ENCODE data around the gene CSTF3. TPM values are rescaled to one million over a fixed set of nuclear protein-coding genes. Genes with fewer than 3 reads are reported as not detected.

Gene CSTF3
- total RNA-seq, 1 donor from 2014 or later = 17.9 TPM

DNA sequence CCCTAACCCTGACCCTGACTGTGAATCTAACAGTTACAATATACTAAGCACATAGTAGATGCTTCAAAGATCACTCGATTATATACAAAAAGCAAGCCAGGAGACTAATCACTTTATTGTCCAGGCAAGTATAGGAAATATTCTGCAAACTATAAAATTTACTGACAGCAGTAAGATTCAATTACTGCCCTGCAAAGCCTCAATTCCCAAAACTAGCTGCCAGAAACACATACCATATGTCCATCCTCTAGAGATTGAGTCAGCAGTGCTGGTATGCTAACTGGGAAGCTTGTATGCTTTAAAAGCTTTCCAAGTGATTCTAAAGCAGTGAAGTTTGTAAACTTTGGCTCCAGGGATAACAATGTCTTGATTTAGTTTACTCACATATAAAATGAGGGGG is 26.1 kb downstream of the CSTF3 start:
- Histone ChIP-seq H3K4me3 (no peak overlapping the region), H3K36me3 (peaks cover 14% of the 10 kb centered on the region), H3K27ac (no peak overlapping the region), H3K9me3 (no peaks in the 10 kb centered on the region), H3K27me3 (no peaks in the 10 kb centered on the region), H3K4me1 (peaks cover 6% of the 10 kb centered on the region)
- intact Hi-C loops (cut with DNase I) = no loop called here
- ATAC-seq = no peak
- no peak for DNase-seq
- TF ChIP-seq CTCF (IDR thresholded peaks at IDR 0.05) = no peak

DNA sequence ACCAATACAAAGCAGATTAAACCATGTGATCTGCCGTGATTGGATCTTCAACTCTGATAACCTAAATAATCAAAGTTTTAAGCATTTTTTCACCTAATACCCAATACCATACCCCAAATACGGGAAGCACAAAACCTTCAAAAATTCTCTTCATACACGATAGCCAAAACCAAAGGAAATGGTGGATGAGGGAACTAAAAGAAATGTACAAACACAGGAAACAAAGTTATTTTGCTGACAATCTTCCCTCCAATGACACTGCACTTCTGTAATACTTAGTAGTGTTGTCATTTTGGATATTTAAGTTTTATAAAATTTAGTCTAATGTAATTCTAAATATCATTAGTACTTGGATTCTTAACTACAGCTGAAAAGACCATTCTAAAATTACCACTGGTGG is 27.0 kb downstream of the CSTF3 start:
- no peaks in the 10 kb centered on the region for H3K9me3 ChIP-seq

DNA sequence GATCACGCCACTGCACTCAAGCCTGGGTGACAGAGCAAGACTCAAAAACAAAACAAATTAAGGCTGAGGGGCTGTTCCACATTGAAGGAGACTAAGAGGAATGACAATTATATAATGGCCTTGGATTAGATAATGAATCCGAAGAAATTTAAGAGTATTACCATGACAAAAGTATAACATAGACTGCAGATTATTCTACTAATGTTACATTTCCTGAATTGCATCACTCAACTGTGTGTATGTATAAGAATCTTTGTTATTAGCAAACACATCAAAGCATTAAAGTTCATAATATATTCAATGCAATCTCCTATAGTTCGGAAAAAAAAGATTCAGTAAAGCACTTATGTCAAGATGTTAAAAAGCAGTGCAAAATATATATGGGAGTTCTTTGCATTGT is 27.5 kb downstream of the CSTF3 start:
- intact Hi-C loops (cut with DNase I) = no loop called here
- no peak for TF ChIP-seq CTCF (IDR thresholded peaks at IDR 0.05)
- no peak for ATAC-seq

More for the DNA sequence above, 27.0 kb downstream of the CSTF3 start:
- Histone ChIP-seq H3K4me3 (no peak overlapping the region), H3K27ac (peak overlapping the region; percentile 8), H3K4me1 (peaks cover 6% of the 10 kb centered on the region), H3K36me3 (peaks cover 4% of the 10 kb centered on the region), H3K27me3 (no peaks in the 10 kb centered on the region)
- no peak for TF ChIP-seq CTCF (IDR thresholded peaks at IDR 0.05)
- DNase-seq = no peak
- ATAC-seq = no peak
- intact Hi-C loops (cut with DNase I) = no loop called here

GRCh38 chr11:33132510-33132909 is 28.8 kb downstream of the CSTF3 start:
- ATAC-seq (no peak), DNase-seq (no peak)
- no peaks in the 10 kb centered on the region for H3K36me3 ChIP-seq
- intact Hi-C loops (cut with DNase I) = no loop called here
- no peak overlapping the region for H3K4me3 ChIP-seq
- no peak overlapping the region for H3K27ac ChIP-seq
- no peaks in the 10 kb centered on the region for H3K27me3 ChIP-seq
- no peaks in the 10 kb centered on the region for H3K9me3 ChIP-seq
- no peak for TF ChIP-seq CTCF (IDR thresholded peaks at IDR 0.05)
- H3K4me1 ChIP-seq = peaks cover 6% of the 10 kb centered on the region

More for the DNA sequence above, 27.5 kb downstream of the CSTF3 start:
- Histone ChIP-seq H3K4me1 (peaks cover 6% of the 10 kb centered on the region), H3K27me3 (no peaks in the 10 kb centered on the region), H3K36me3 (no peaks in the 10 kb centered on the region), H3K4me3 (no peak overlapping the region), H3K9me3 (no peaks in the 10 kb centered on the region), H3K27ac (no peak overlapping the region)
- DNase-seq = no peak

GRCh38 chr11:33128739-33129138 is 32.5 kb downstream of the CSTF3 start:
- intact Hi-C loops (cut with DNase I) = no loop called here
- Histone ChIP-seq H3K4me1 (no peaks in the 10 kb centered on the region), H3K9me3 (no peaks in the 10 kb centered on the region), H3K36me3 (no peaks in the 10 kb centered on the region), H3K4me3 (no peak overlapping the region), H3K27me3 (no peaks in the 10 kb centered on the region), H3K27ac (no peak overlapping the region)
- peak; percentile 46 for ATAC-seq
- no peak for DNase-seq
- TF ChIP-seq CTCF (IDR thresholded peaks at IDR 0.05) = no peak

DNA sequence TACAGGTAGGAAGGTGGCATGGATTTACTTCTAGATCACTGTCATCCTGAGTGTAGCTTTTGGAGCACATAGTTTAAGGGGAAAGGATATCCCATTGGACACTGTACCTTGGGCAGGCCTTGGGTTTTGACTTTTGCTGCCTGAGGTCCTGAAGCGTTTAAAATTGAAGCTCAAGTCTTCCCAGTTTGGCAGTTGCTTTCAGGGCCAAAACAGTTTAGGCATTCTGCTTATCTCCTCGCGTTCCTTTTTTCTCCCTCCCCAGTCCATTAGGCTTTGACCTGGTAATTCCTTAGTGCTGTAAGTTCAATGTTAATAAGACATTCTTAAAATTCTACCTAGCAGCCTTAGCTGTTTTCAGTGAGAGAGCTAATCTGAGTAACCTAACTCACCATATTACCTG is 35.7 kb downstream of the CSTF3 start:
- no peak overlapping the region for H3K4me3 ChIP-seq
- DNase-seq (no peak), ATAC-seq (no peak)
- no peak overlapping the region for H3K27ac ChIP-seq
- intact Hi-C loops (cut with DNase I) = no loop called here
- no peaks in the 10 kb centered on the region for H3K9me3 ChIP-seq
- no peaks in the 10 kb centered on the region for H3K36me3 ChIP-seq
- TF ChIP-seq CTCF (IDR thresholded peaks at IDR 0.05) = no peak
- no peaks in the 10 kb centered on the region for H3K4me1 ChIP-seq
- H3K27me3 ChIP-seq = no peaks in the 10 kb centered on the region

Measured in upper lobe of right lung (tissue), 1 donor.